Measurements from ENCODE around the gene TRAPPC12. TPM values are rescaled to one million over a fixed set of nuclear protein-coding genes. Genes with fewer than 3 reads are reported as not detected.

Gene TRAPPC12
- total RNA-seq, 4 donors from 2014 or later = 78.2 to 341 (median 183) TPM

DNA sequence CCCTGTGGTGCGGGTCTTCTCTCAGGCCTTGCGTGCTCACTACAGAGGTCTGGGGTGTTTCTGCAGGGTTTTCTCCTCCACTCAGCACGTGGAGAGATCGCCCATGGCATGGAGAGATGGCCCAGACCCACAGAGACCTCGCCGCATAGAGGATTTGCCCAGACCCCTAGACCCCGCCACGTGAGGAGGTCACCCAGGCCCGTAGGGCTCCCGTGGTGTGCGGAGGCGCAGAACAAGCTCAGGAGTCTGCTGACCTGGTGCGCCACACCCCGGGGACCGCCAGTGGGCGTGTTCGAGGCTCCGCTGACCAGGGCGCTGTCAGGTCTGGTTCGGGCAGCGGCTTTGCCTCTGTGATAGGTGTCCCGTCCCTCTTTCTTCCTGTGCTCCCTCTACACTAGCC lies 75.3 kb downstream of the TRAPPC12 start:
- TF ChIP-seq POLR2A (IDR thresholded peaks at IDR 0.05) (no peak), EP300 (IDR thresholded peaks at IDR 0.05; ENCODE audit: low read depth) (no peak), CTCF (IDR thresholded peaks at IDR 0.05) (no peak), POLR2AphosphoS5 (IDR thresholded peaks at IDR 0.05) (no peak)
- in situ Hi-C loops (cut with MboI; ENCODE audit: low pct_ligation_motif_present in 1 of 4, low pct_unique_long_range_greater_than_20kb in 1 of 4, low sequenced_read_pairs in 3 of 4) = no loop called here
- 97% methylated on average over 22 of the region's 22 CpGs; no CpG with 5 or more reads in 1 of the 2 donors for WGBS, 2 donors (ENCODE audit: low coverage in 1 of 2)
- no peaks in the 10 kb centered on the region for H3K4me1 ChIP-seq
- peaks cover 0 to 14% (median 4%) of the 10 kb centered on the region in 4 donors for H3K36me3 ChIP-seq
- no peaks in the 10 kb centered on the region for H3K9me3 ChIP-seq
- H3K27me3 ChIP-seq = no peaks in the 10 kb centered on the region
- intact Hi-C loops (cut with DNase I; ENCODE audit: low total_unique reads) = no loop called here
- H3K27ac ChIP-seq = no peak overlapping the region
- DNase-seq = no peak
- no peak overlapping the region for H3K4me3 ChIP-seq

DNA sequence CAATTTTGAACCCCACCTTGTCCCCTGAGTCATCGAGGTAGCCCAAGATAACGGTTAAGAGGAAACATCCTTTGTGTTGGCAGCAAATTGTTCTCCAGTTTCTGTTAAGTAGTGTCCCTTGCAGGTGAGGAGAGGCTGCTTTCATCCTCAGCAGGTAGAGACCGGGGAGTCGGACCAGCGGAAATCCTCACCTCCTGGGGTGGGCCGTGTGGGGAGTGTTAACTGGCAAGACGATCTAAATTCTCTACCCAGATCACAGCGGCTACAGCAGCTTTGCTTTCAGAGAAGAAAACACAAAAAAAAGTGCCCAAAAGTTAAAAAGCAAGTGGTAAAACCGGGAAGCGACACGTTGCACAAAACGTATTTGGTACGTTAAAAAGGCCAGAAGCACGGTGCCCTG lies 76.6 kb downstream of the TRAPPC12 start:
- TF ChIP-seq POLR2A (IDR thresholded peaks at IDR 0.05) (no peak), POLR2AphosphoS5 (IDR thresholded peaks at IDR 0.05) (no peak), CTCF (IDR thresholded peaks at IDR 0.05) (no peak), EP300 (IDR thresholded peaks at IDR 0.05; ENCODE audit: low read depth) (no peak)
- no peaks in the 10 kb centered on the region for H3K27me3 ChIP-seq
- WGBS, 2 donors (ENCODE audit: low coverage in 1 of 2) = 88 to 94% methylated on average over 8 to 14 of the region's 14 CpGs
- peaks cover 0 to 14% (median 4%) of the 10 kb centered on the region in 4 donors for H3K36me3 ChIP-seq
- intact Hi-C loops (cut with DNase I; ENCODE audit: low total_unique reads) = no loop called here
- no peaks in the 10 kb centered on the region for H3K9me3 ChIP-seq
- no peak overlapping the region for H3K4me3 ChIP-seq
- H3K4me1 ChIP-seq = no peaks in the 10 kb centered on the region
- DNase-seq = no peak
- in situ Hi-C loops (cut with MboI; ENCODE audit: low pct_ligation_motif_present in 1 of 4, low pct_unique_long_range_greater_than_20kb in 1 of 4, low sequenced_read_pairs in 3 of 4) = no loop called here
- no peak overlapping the region for H3K27ac ChIP-seq

- intact Hi-C loops (cut with DNase I; ENCODE audit: low total_unique reads) = no loop called here
- TF ChIP-seq POLR2AphosphoS5 (IDR thresholded peaks at IDR 0.05) (no peak), POLR2A (IDR thresholded peaks at IDR 0.05) (no peak), CTCF (IDR thresholded peaks at IDR 0.05) (no peak), EP300 (IDR thresholded peaks at IDR 0.05; ENCODE audit: low read depth) (no peak)
- WGBS, 2 donors (ENCODE audit: low coverage in 1 of 2) = 95 to 100% methylated on average over 3 to 30 of the region's 30 CpGs
- H3K9me3 ChIP-seq = no peaks in the 10 kb centered on the region
- in situ Hi-C loops (cut with MboI; ENCODE audit: low pct_ligation_motif_present in 1 of 4, low pct_unique_long_range_greater_than_20kb in 1 of 4, low sequenced_read_pairs in 3 of 4) = no loop called here
- H3K36me3 ChIP-seq = peaks cover 0 to 14% (median 4%) of the 10 kb centered on the region in 4 donors
- no peak for DNase-seq
- no peaks in the 10 kb centered on the region for H3K27me3 ChIP-seq
- H3K27ac ChIP-seq = no peak overlapping the region
- peaks cover 0 to 4% (median 2%) of the 10 kb centered on the region in 4 donors for H3K4me1 ChIP-seq
- no peak overlapping the region for H3K4me3 ChIP-seq
Observed at GRCh38 chr2:3457524-3458395, 78.3 kb downstream of the TRAPPC12 start.

DNA sequence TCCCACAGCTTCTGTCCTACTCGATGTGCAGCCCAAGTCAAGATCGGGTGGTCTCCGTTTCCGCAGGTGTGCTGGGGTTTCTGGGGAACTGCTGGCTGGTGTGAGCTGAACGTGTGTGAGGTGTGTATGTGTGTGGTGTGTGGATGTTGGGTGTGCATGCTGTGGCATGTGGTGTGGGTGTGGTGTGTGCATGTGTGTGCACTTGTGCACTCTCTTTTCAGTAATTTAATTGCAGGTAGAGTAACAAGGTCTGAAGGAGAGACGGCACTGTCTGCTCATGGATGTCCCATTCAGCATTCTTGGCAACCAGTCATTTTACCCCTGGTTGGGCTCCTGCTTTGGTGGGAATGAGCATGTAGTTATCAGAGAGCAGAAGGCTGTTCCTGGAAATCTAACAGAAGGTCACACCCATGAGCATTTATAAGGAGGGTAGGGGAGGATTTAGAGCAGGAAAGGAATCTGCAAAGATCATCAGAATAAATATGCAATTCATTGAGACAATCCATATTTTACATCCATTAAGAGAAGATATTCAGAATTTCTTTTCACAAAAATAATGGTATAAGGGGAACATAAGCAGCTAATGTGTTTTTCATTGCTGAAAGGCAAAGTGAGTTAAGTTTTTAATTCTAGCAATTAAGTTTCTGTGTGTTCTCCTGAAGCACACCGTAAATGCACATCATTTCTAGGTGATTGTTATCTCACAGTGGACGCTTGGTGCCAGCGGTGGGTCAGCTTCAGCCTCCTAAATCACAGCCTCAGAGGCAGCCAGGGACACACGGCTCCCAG lies 79.1 kb downstream of the TRAPPC12 start:
- H3K27me3 ChIP-seq = no peaks in the 10 kb centered on the region
- no peaks in the 10 kb centered on the region for H3K9me3 ChIP-seq
- no peak for TF ChIP-seq CTCF (IDR thresholded peaks at IDR 0.05)
- no peak for TF ChIP-seq EP300 (IDR thresholded peaks at IDR 0.05; ENCODE audit: low read depth)
- intact Hi-C loops (cut with DNase I; ENCODE audit: low total_unique reads) = no loop called here
- no peak overlapping the region for H3K4me3 ChIP-seq
- 87 to 94% methylated on average over 3 to 10 of the region's 10 CpGs for WGBS, 2 donors (ENCODE audit: low coverage in 1 of 2)
- peaks cover 0 to 4% (median 2%) of the 10 kb centered on the region in 4 donors for H3K4me1 ChIP-seq
- H3K27ac ChIP-seq = no peak overlapping the region
- no peak for DNase-seq
- in situ Hi-C loops (cut with MboI; ENCODE audit: low pct_ligation_motif_present in 1 of 4, low pct_unique_long_range_greater_than_20kb in 1 of 4, low sequenced_read_pairs in 3 of 4) = no loop called here
- peaks cover 0 to 14% (median 4%) of the 10 kb centered on the region in 4 donors for H3K36me3 ChIP-seq

All from transverse colon (tissue), 4 donors.